ENCODE data around the gene CFTR.
"Not testable (repeated sequence)": the region's sequence is repeated elsewhere in the genome, so short reads cannot be mapped to it uniquely, and the experiment has no call there.

GRCh38 chr7:117517194-117517593 is 37.4 kb downstream of the CFTR start:
- TF ChIP-seq, protein P1, sequence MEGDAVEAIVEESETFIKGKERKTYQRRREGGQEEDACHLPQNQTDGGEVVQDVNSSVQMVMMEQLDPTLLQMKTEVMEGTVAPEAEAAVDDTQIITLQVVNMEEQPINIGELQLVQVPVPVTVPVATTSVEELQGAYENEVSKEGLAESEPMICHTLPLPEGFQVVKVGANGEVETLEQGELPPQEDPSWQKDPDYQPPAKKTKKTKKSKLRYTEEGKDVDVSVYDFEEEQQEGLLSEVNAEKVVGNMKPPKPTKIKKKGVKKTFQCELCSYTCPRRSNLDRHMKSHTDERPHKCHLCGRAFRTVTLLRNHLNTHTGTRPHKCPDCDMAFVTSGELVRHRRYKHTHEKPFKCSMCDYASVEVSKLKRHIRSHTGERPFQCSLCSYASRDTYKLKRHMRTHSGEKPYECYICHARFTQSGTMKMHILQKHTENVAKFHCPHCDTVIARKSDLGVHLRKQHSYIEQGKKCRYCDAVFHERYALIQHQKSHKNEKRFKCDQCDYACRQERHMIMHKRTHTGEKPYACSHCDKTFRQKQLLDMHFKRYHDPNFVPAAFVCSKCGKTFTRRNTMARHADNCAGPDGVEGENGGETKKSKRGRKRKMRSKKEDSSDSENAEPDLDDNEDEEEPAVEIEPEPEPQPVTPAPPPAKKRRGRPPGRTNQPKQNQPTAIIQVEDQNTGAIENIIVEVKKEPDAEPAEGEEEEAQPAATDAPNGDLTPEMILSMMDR (IDR thresholded peaks at IDR 0.05 in 2 of 3, conservative IDR thresholded peaks at IDR 0.05 in 1 of 3; ENCODE audit: control insufficient read depth in 2 of 3, extremely low read depth in 1 of 3, insufficient read depth in 1 of 3, low read depth in 3 of 3, low read length in 3 of 3) = not testable (repeated sequence)
- TF ChIP-seq SIX5 (IDR thresholded peaks at IDR 0.05; ENCODE audit: low read depth, low read length, severe bottlenecking); GATAD2B (conservative IDR thresholded peaks at IDR 0.05; ENCODE audit: low read depth); EZH2 (IDR thresholded peaks at IDR 0.05; ENCODE audit: borderline replicate concordance, control insufficient read depth, low read depth, low read length); CREM (IDR thresholded peaks at IDR 0.05; ENCODE audit: low read depth); SUZ12 (IDR thresholded peaks at IDR 0.05; ENCODE audit: unreplicated experiment); EP300 (IDR thresholded peaks at IDR 0.05; ENCODE audit: borderline replicate concordance in 1 of 2, control insufficient read depth in 1 of 2, low read depth in 2 of 2, low read length in 2 of 2); RELA (IDR thresholded peaks at IDR 0.05; ENCODE audit: borderline replicate concordance, partially characterized antibody); FOXK2 (IDR thresholded peaks at IDR 0.05); PKNOX1 (IDR thresholded peaks at IDR 0.05); BMI1 (IDR thresholded peaks at IDR 0.05; ENCODE audit: borderline replicate concordance); NFIC (IDR thresholded peaks at IDR 0.05; ENCODE audit: low read depth, low read length): not testable (repeated sequence)
- TF ChIP-seq, protein P2, sequence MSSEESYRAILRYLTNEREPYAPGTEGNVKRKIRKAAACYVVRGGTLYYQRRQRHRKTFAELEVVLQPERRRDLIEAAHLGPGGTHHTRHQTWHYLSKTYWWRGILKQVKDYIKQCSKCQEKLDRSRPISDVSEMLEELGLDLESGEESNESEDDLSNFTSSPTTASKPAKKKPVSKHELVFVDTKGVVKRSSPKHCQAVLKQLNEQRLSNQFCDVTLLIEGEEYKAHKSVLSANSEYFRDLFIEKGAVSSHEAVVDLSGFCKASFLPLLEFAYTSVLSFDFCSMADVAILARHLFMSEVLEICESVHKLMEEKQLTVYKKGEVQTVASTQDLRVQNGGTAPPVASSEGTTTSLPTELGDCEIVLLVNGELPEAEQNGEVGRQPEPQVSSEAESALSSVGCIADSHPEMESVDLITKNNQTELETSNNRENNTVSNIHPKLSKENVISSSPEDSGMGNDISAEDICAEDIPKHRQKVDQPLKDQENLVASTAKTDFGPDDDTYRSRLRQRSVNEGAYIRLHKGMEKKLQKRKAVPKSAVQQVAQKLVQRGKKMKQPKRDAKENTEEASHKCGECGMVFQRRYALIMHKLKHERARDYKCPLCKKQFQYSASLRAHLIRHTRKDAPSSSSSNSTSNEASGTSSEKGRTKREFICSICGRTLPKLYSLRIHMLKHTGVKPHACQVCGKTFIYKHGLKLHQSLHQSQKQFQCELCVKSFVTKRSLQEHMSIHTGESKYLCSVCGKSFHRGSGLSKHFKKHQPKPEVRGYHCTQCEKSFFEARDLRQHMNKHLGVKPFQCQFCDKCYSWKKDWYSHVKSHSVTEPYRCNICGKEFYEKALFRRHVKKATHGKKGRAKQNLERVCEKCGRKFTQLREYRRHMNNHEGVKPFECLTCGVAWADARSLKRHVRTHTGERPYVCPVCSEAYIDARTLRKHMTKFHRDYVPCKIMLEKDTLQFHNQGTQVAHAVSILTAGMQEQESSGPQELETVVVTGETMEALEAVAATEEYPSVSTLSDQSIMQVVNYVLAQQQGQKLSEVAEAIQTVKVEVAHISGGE (CRISPR knock-in tag; IDR thresholded peaks at IDR 0.05) = not testable (repeated sequence)

Data from GM12878 (cell line).